Measurements from ENCODE around the gene OR5B21. TPM values are rescaled to one million over a fixed set of nuclear protein-coding genes. Genes with fewer than 3 reads are reported as not detected.

OR5B21 gene
- total RNA-seq, 1 donor from 2014 or later, result not detected

GRCh38 chr11:58504232-58504631 is 3.7 kb downstream of the OR5B21 start:
- Histone ChIP-seq H3K36me3 (no peaks in the 10 kb centered on the region), H3K4me3 (no peak overlapping the region), H3K9me3 (no peaks in the 10 kb centered on the region), H3K27ac (no peak overlapping the region), H3K27me3 (ENCODE audit: low read depth) (no peaks in the 10 kb centered on the region), H3K4me1 (no peaks in the 10 kb centered on the region)
- intact Hi-C loops (cut with DNase I), result no loop called here
- no peak for TF ChIP-seq CTCF (IDR thresholded peaks at IDR 0.05)
- no peak for ATAC-seq
- no peak for DNase-seq

- H3K36me3 ChIP-seq, result no peaks in the 10 kb centered on the region
- H3K4me3 ChIP-seq, result no peak overlapping the region
- intact Hi-C loops (cut with DNase I), result no loop called here
- ATAC-seq, result no peak
- no peak for TF ChIP-seq CTCF (IDR thresholded peaks at IDR 0.05)
- H3K9me3 ChIP-seq, result no peaks in the 10 kb centered on the region
- no peaks in the 10 kb centered on the region for H3K27me3 ChIP-seq (ENCODE audit: low read depth)
- no peak overlapping the region for H3K27ac ChIP-seq
- no peak for DNase-seq
- no peaks in the 10 kb centered on the region for H3K4me1 ChIP-seq
These were observed 4.5 kb downstream of the OR5B21 start for GRCh38 chr11:58503361-58503856.

- no peak for ATAC-seq
- H3K9me3 ChIP-seq, result no peaks in the 10 kb centered on the region
- H3K27ac ChIP-seq, result no peak overlapping the region
- no peaks in the 10 kb centered on the region for H3K4me1 ChIP-seq
- H3K4me3 ChIP-seq, result no peak overlapping the region
- no peak for TF ChIP-seq CTCF (IDR thresholded peaks at IDR 0.05)
- no peak for DNase-seq
- H3K27me3 ChIP-seq (ENCODE audit: low read depth), result no peaks in the 10 kb centered on the region
- intact Hi-C loops (cut with DNase I), result no loop called here
- H3K36me3 ChIP-seq, result no peaks in the 10 kb centered on the region
These were observed 5.9 kb downstream of the OR5B21 start for GRCh38 chr11:58502004-58502403.

GRCh38 chr11:58498464-58498863 is 9.4 kb downstream of the OR5B21 start:
- intact Hi-C loops (cut with DNase I), result no loop called here

GRCh38 chr11:58497951-58498350 is 10.0 kb downstream of the OR5B21 start:
- no peak overlapping the region for H3K27ac ChIP-seq
- intact Hi-C loops (cut with DNase I), result no loop called here
- H3K36me3 ChIP-seq, result no peaks in the 10 kb centered on the region
- H3K4me1 ChIP-seq, result no peaks in the 10 kb centered on the region
- no peak overlapping the region for H3K4me3 ChIP-seq
- no peak for DNase-seq
- no peak for TF ChIP-seq CTCF (IDR thresholded peaks at IDR 0.05)
- H3K27me3 ChIP-seq (ENCODE audit: low read depth), result no peaks in the 10 kb centered on the region
- H3K9me3 ChIP-seq, result no peaks in the 10 kb centered on the region
- no peak for ATAC-seq

More at GRCh38 chr11:58498464-58498863, 9.4 kb downstream of the OR5B21 start:
- Histone ChIP-seq H3K27ac (no peak overlapping the region), H3K36me3 (no peaks in the 10 kb centered on the region), H3K4me3 (no peak overlapping the region), H3K4me1 (no peaks in the 10 kb centered on the region), H3K9me3 (no peaks in the 10 kb centered on the region), H3K27me3 (ENCODE audit: low read depth) (no peaks in the 10 kb centered on the region)
- no peak for TF ChIP-seq CTCF (IDR thresholded peaks at IDR 0.05)
- ATAC-seq (no peak), DNase-seq (no peak)

GRCh38 chr11:58495906-58496305 is 12.0 kb downstream of the OR5B21 start:
- DNase-seq (no peak), ATAC-seq (no peak)
- no peaks in the 10 kb centered on the region for H3K27me3 ChIP-seq (ENCODE audit: low read depth)
- intact Hi-C loops (cut with DNase I), result no loop called here
- H3K36me3 ChIP-seq, result no peaks in the 10 kb centered on the region
- no peak for TF ChIP-seq CTCF (IDR thresholded peaks at IDR 0.05)
- H3K9me3 ChIP-seq, result no peaks in the 10 kb centered on the region
- no peaks in the 10 kb centered on the region for H3K4me1 ChIP-seq
- no peak overlapping the region for H3K4me3 ChIP-seq
- H3K27ac ChIP-seq, result no peak overlapping the region
